GM12891 (cell line): ENCODE measurements around the gene TDP2.

Experiments used
- POLR2A ChIP-seq: IDR thresholded peaks from 2 replicates; pipeline ENCODE4 v1.6.1; 2011; ENCODE audit warnings: low read depth, low read length, control low read depth
- POLR2AphosphoS5 ChIP-seq: IDR thresholded peaks from 2 replicates; pipeline ENCODE4 v1.6.1; 2011; ENCODE audit warnings: low read depth, low read length, control low read depth

GRCh38 chr6:24660105-24660504, 6.6 kb downstream of the TDP2 start:
- no peak for TF ChIP-seq POLR2A
- no peak for TF ChIP-seq POLR2AphosphoS5
